22Rv1 (cell line): Measurements from ENCODE around the gene EPAS1.

Experiments used
- CTCF ChIP-seq: fragments of 450-650 bp; IDR thresholded peaks from 2 replicates; pipeline ENCODE4 v1.5.1; 2017; ENCODE audit warnings: mild to moderate bottlenecking
- ZFX ChIP-seq: fragments of 450-650 bp; IDR thresholded peaks from 2 replicates; pipeline ENCODE4 v1.6.1; 2017; ENCODE audit warnings: antibody characterized with exemption, borderline replicate concordance

DNA sequence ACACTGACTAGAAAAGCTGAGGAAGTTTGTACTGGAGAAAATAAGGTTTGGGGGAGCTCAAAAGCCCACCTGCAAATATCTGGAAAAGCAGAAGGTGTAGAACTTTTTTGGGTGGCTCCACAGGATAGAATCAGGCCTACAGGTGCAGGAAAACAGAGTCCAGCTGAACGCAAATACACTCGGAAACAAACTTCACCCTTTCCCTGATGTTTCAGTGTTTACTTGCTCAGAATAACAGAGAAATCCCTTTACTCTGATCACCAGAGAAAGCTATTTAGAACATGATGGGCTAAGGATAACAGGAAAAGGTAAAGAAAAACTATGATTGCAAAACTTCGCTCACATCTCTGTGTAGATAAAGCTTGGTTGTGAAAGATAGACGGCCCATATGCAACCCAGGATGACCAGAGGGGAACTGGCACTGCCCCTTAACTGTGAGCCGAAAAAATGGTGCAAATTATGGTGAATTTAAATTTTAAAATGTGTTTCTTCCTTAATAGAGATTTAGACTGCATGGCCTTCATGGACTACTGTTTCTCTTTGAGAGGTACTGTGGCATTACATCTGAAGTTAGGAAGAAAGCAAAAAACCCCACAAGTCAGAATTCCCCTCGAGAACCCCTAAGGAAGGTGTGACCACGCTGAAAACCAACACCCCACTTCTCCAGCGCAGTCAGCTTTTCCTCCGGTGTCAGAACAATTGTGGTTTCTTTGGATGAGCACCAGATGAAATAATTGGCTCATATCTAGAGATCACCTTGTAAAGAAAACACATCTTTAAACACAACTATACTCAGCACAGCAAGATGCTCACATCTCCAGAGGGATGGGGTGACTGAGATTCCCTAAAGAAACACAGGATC is 97.7 kb downstream of the EPAS1 start:
- no peak for TF ChIP-seq CTCF
- no peak for TF ChIP-seq ZFX
